WERI-Rb-1 (cell line): ENCODE results near the gene VIT.

ENCODE experiments used
- DNase-seq: peaks from one replicate; pipeline ENCODE4 v3.0.0-alpha.2; 2020
- H3K27ac ChIP-seq: fragments of 250-450 bp; sonication (Bioruptor Pico); 2 replicates; pipeline ENCODE4 v1.5.1; 2020; ENCODE audit warnings: mild to moderate bottlenecking, moderate library complexity
- H3K27me3 ChIP-seq: fragments of 250-450 bp; sonication (Bioruptor Pico); 2 replicates; pipeline ENCODE4 v1.5.1; 2021; ENCODE audit warnings: mild to moderate bottlenecking, low read depth, moderate library complexity; ENCODE audit not compliant: insufficient read depth, severe bottlenecking
- H3K36me3 ChIP-seq: fragments of 250-450 bp; sonication (Bioruptor Pico); 2 replicates; pipeline ENCODE4 v1.5.1; 2020; ENCODE audit warnings: mild to moderate bottlenecking, moderate library complexity
- H3K4me3 ChIP-seq: 2 replicates; pipeline ENCODE4 v1.5.1; 2011; ENCODE audit warnings: low read depth, mild to moderate bottlenecking, control low read depth, low read length
- H3K9me3 ChIP-seq: fragments of 250-450 bp; sonication (Bioruptor Pico); 2 replicates; pipeline ENCODE4 v1.5.1; 2021; ENCODE audit warnings: mild to moderate bottlenecking, moderate library complexity; ENCODE audit not compliant: severe bottlenecking
- CTCF ChIP-seq: IDR thresholded peaks from 2 replicates; pipeline ENCODE4 v1.5.1; 2011; ENCODE audit warnings: low read depth, mild to moderate bottlenecking, control low read depth, inconsistent platforms, low read length

The VIT gene

GRCh38 chr2:36849265-36849664 lies 152.8 kb downstream of the VIT start:
- Histone ChIP-seq H3K36me3 (peaks cover 15% of the 10 kb centered on the region), H3K9me3 (no peaks in the 10 kb centered on the region), H3K4me3 (no peak overlapping the region), H3K27me3 (no peaks in the 10 kb centered on the region), H3K27ac (no peak overlapping the region)
- DNase-seq: no peak
- TF ChIP-seq CTCF: no peak

GRCh38 chr2:36854241-36854640 lies 157.7 kb downstream of the VIT start:
- DNase-seq: no peak
- H3K9me3 ChIP-seq: no peaks in the 10 kb centered on the region
- TF ChIP-seq CTCF: no peak
- no peak overlapping the region for H3K27ac ChIP-seq
- no peak overlapping the region for H3K4me3 ChIP-seq
- H3K27me3 ChIP-seq: no peaks in the 10 kb centered on the region
- peaks cover 28% of the 10 kb centered on the region for H3K36me3 ChIP-seq

GRCh38 chr2:36855429-36855828 lies 158.9 kb downstream of the VIT start:
- no peaks in the 10 kb centered on the region for H3K27me3 ChIP-seq
- no peak for TF ChIP-seq CTCF
- H3K9me3 ChIP-seq: no peaks in the 10 kb centered on the region
- no peak overlapping the region for H3K27ac ChIP-seq
- peaks cover 27% of the 10 kb centered on the region for H3K36me3 ChIP-seq
- H3K4me3 ChIP-seq: no peak overlapping the region
- no peak for DNase-seq

- Histone ChIP-seq H3K27ac (no peak overlapping the region), H3K27me3 (no peaks in the 10 kb centered on the region), H3K4me3 (no peak overlapping the region), H3K36me3 (peaks cover 27% of the 10 kb centered on the region), H3K9me3 (no peaks in the 10 kb centered on the region)
- TF ChIP-seq CTCF: no peak
- no peak for DNase-seq
Measured at GRCh38 chr2:36857713-36858112, 161.2 kb downstream of the VIT start.

GRCh38 chr2:36858551-36859365 lies 162.3 kb downstream of the VIT start:
- Histone ChIP-seq H3K4me3 (no peak overlapping the region), H3K27ac (no peak overlapping the region), H3K36me3 (peaks cover 27% of the 10 kb centered on the region), H3K9me3 (no peaks in the 10 kb centered on the region), H3K27me3 (no peaks in the 10 kb centered on the region)
- no peak for DNase-seq
- TF ChIP-seq CTCF: no peak

- Histone ChIP-seq H3K4me3 (no peak overlapping the region), H3K9me3 (no peaks in the 10 kb centered on the region), H3K27ac (no peak overlapping the region), H3K27me3 (no peaks in the 10 kb centered on the region), H3K36me3 (peaks cover 30% of the 10 kb centered on the region)
- no peak for DNase-seq
- TF ChIP-seq CTCF: no peak
Measured at GRCh38 chr2:36859366-36859792, 162.9 kb downstream of the VIT start.
